ENCODE measurements around the gene SLC9A5.

DNA sequence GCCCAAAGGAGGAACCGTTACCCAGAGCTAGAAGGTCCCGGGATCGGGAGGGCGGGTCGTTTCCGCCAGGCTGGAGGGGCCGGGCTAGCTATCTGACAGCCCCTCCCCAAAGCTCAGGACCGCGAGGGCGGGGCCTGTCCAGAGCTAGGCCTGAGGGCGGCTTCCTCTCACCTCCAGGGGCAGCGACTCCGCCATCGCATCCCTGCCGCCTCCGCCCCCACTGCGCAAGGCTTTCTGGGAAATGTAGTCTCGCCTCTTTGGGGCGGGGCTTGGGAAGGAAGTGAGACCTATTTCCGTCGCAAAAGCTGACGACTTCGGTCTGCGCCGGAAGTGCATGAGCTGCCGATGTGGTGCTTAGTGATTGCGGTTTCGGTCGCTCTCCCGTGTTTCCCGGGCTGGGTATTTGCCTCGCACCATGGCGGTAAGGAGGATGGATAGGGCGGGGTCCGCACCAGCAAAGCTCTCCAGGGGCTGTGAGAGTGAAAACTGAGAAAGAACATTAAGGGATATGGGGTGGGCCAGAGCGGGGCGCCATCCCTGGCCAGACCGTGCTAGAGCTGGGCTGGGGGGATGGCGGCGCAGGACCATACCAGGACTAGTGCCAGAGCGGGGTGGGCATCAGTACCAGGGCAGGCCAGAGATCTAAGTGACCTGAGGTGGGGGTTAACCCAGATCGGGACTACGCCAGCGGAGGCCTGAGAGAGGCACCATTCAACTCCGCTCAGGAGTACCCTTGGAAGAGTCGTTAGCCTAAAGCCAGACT lies 21.8 kb upstream of the SLC9A5 start, which contains the start of gene TMEM208:
- TF ChIP-seq, protein P1, sequence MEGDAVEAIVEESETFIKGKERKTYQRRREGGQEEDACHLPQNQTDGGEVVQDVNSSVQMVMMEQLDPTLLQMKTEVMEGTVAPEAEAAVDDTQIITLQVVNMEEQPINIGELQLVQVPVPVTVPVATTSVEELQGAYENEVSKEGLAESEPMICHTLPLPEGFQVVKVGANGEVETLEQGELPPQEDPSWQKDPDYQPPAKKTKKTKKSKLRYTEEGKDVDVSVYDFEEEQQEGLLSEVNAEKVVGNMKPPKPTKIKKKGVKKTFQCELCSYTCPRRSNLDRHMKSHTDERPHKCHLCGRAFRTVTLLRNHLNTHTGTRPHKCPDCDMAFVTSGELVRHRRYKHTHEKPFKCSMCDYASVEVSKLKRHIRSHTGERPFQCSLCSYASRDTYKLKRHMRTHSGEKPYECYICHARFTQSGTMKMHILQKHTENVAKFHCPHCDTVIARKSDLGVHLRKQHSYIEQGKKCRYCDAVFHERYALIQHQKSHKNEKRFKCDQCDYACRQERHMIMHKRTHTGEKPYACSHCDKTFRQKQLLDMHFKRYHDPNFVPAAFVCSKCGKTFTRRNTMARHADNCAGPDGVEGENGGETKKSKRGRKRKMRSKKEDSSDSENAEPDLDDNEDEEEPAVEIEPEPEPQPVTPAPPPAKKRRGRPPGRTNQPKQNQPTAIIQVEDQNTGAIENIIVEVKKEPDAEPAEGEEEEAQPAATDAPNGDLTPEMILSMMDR (IDR thresholded peaks at IDR 0.05): peak in 2 of 3 experiments; percentile 13 to 28
- peak; percentile 4 for TF ChIP-seq POLR2A (IDR thresholded peaks at IDR 0.05)

All from testis (tissue), 2 donors.